NCI-H2029 (cell line): Measurements from ENCODE around the gene CRIP1.

Experiments used
- DNase-seq: peaks from one replicate; lab custom pipeline; 2025; lab: John Stamatoyannopoulos, UW

Gene CRIP1

GRCh38 chr14:105492971-105493871, 6.5 kb downstream of the CRIP1 start:
- DNase-seq: no peak

GRCh38 chr14:105493921-105494605, 7.4 kb downstream of the CRIP1 start:
- DNase-seq: no peak

- no peak for DNase-seq
Observed at GRCh38 chr14:105494606-105494929, 7.9 kb downstream of the CRIP1 start.

GRCh38 chr14:105495101-105495989, 8.7 kb downstream of the CRIP1 start:
- no peak for DNase-seq

- no peak for DNase-seq
Observed at GRCh38 chr14:105495990-105496830, 9.5 kb downstream of the CRIP1 start.

GRCh38 chr14:105496831-105497591, 10.3 kb downstream of the CRIP1 start:
- DNase-seq: no peak

GRCh38 chr14:105497671-105498429, 11.2 kb downstream of the CRIP1 start:
- no peak for DNase-seq

GRCh38 chr14:105498430-105499255, 12.0 kb downstream of the CRIP1 start:
- no peak for DNase-seq

GRCh38 chr14:105499256-105500035, 12.8 kb downstream of the CRIP1 start:
- DNase-seq: no peak

GRCh38 chr14:105500036-105500725, 13.5 kb downstream of the CRIP1 start:
- no peak for DNase-seq

- DNase-seq: no peak
Observed at GRCh38 chr14:105500726-105501101, 14.0 kb downstream of the CRIP1 start.

GRCh38 chr14:105501504-105502291, 15.0 kb downstream of the CRIP1 start:
- DNase-seq: no peak

- DNase-seq: no peak
Observed at GRCh38 chr14:105502446-105503295, 16.0 kb downstream of the CRIP1 start.

- DNase-seq: no peak
Observed at GRCh38 chr14:105503296-105503640, 16.6 kb downstream of the CRIP1 start.

- no peak for DNase-seq
Observed at GRCh38 chr14:105503935-105504692, 17.4 kb downstream of the CRIP1 start.
